ENCODE data around the gene NHS. TPM values are rescaled to one million over a fixed set of nuclear protein-coding genes. Genes with fewer than 3 reads are reported as not detected.

Gene NHS
- total RNA-seq, 1 experiment from 2014 or later, result 19.5 TPM

DNA sequence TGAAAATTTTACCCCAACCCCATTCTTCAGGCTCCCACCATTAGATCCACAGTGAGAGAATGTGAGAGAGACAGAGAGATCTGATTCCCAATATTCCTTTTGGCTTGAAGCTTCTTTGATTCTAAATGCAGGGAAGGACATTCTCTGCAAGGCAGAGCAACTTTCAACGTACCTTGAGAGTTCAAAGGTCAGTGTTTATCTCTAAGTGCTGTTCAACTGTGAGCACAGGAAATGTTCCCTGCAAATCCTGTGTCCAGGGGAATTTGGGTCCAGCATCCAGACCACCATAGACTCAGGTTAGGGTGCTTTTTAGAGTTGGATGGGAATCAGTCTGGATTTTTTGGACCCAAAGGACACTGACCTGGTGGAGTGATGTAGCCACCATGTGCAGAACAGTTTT, 97.4 kb downstream of the NHS start:
- H3K27ac Mint-ChIP-seq (ENCODE audit: unreplicated experiment), result no peak overlapping the region
- CTCF ChIA-PET, result no interaction called here
- no TSS peak for BruUV-seq (replicated peaks)
- TF ChIP-seq, protein P1, sequence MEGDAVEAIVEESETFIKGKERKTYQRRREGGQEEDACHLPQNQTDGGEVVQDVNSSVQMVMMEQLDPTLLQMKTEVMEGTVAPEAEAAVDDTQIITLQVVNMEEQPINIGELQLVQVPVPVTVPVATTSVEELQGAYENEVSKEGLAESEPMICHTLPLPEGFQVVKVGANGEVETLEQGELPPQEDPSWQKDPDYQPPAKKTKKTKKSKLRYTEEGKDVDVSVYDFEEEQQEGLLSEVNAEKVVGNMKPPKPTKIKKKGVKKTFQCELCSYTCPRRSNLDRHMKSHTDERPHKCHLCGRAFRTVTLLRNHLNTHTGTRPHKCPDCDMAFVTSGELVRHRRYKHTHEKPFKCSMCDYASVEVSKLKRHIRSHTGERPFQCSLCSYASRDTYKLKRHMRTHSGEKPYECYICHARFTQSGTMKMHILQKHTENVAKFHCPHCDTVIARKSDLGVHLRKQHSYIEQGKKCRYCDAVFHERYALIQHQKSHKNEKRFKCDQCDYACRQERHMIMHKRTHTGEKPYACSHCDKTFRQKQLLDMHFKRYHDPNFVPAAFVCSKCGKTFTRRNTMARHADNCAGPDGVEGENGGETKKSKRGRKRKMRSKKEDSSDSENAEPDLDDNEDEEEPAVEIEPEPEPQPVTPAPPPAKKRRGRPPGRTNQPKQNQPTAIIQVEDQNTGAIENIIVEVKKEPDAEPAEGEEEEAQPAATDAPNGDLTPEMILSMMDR (IDR thresholded peaks at IDR 0.05; ENCODE audit: unreplicated experiment), result no peak
- no peak overlapping the region for H3K4me3 Mint-ChIP-seq (ENCODE audit: low read depth, unreplicated experiment)
- no peak for DNase-seq
- H3K27me3 Mint-ChIP-seq (ENCODE audit: unreplicated experiment), result no peaks in the 10 kb centered on the region
- H3K9me3 Mint-ChIP-seq (ENCODE audit: low read depth, unreplicated experiment), result no peaks in the 10 kb centered on the region
- intact Hi-C loops (cut with micrococcal nuclease; ENCODE audit: unreplicated experiment), result no loop called here
- no peaks in the 10 kb centered on the region for H3K36me3 Mint-ChIP-seq (ENCODE audit: insufficient read depth, unreplicated experiment)
- H3K4me1 Mint-ChIP-seq (ENCODE audit: low read depth, unreplicated experiment), result peaks cover 13% of the 10 kb centered on the region

DNA sequence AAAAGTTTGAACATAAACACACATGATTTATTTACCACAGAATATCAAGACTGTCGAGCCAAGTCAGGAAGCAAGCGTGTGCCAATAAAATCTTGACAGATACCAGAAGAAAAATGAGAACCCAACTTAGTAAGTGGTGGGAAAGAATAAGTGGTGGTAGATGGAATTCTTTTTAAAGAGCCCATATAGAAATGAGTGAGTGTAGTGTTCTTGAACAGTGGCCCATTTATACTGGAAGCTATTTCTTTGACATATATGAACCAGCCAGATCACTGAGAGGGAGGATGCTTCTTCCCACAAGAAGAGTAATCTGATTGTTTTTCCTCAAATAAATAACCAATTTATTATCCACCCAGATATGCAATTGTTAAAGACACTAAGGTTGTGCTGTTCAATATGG, 98.0 kb downstream of the NHS start:
- no TSS peak for BruUV-seq (replicated peaks)
- no peaks in the 10 kb centered on the region for H3K36me3 Mint-ChIP-seq (ENCODE audit: insufficient read depth, unreplicated experiment)
- H3K27ac Mint-ChIP-seq (ENCODE audit: unreplicated experiment), result no peak overlapping the region
- H3K4me1 Mint-ChIP-seq (ENCODE audit: low read depth, unreplicated experiment), result peaks cover 19% of the 10 kb centered on the region
- H3K9me3 Mint-ChIP-seq (ENCODE audit: low read depth, unreplicated experiment), result no peaks in the 10 kb centered on the region
- TF ChIP-seq, protein P1 (IDR thresholded peaks at IDR 0.05; ENCODE audit: unreplicated experiment), result no peak
- no peaks in the 10 kb centered on the region for H3K27me3 Mint-ChIP-seq (ENCODE audit: unreplicated experiment)
- intact Hi-C loops (cut with micrococcal nuclease; ENCODE audit: unreplicated experiment), result no loop called here
- no peak overlapping the region for H3K4me3 Mint-ChIP-seq (ENCODE audit: low read depth, unreplicated experiment)
- DNase-seq, result no peak
- CTCF ChIA-PET, result no interaction called here

DNA sequence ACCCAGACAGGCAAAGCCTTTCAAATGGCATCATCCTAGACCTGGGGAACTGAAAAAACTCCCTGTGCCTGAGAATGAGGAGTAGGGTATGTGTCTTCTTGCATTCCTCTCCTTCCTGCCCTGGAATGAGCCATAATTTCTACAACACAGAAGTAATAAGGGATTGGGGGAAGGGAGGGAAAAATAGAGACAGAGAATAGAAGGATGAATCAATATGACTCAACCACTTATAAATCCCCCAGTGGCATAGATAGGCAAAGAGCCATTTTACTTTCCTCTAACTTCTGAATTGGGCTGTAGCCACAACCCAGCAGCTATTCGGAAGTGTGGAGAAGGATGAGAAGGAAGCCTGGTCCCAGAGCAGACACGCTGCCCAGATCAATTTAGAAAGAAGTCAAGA, 99.9 kb downstream of the NHS start:
- H3K36me3 Mint-ChIP-seq (ENCODE audit: insufficient read depth, unreplicated experiment), result no peaks in the 10 kb centered on the region
- DNase-seq, result no peak
- no TSS peak for BruUV-seq (replicated peaks)
- no peak overlapping the region for H3K4me3 Mint-ChIP-seq (ENCODE audit: low read depth, unreplicated experiment)
- no peaks in the 10 kb centered on the region for H3K27me3 Mint-ChIP-seq (ENCODE audit: unreplicated experiment)
- CTCF ChIA-PET, result no interaction called here
- no peak overlapping the region for H3K27ac Mint-ChIP-seq (ENCODE audit: unreplicated experiment)
- no peaks in the 10 kb centered on the region for H3K9me3 Mint-ChIP-seq (ENCODE audit: low read depth, unreplicated experiment)
- peaks cover 16% of the 10 kb centered on the region for H3K4me1 Mint-ChIP-seq (ENCODE audit: low read depth, unreplicated experiment)
- TF ChIP-seq, protein P1 (IDR thresholded peaks at IDR 0.05; ENCODE audit: unreplicated experiment), result no peak
- intact Hi-C loops (cut with micrococcal nuclease; ENCODE audit: unreplicated experiment), result no loop called here

DNA sequence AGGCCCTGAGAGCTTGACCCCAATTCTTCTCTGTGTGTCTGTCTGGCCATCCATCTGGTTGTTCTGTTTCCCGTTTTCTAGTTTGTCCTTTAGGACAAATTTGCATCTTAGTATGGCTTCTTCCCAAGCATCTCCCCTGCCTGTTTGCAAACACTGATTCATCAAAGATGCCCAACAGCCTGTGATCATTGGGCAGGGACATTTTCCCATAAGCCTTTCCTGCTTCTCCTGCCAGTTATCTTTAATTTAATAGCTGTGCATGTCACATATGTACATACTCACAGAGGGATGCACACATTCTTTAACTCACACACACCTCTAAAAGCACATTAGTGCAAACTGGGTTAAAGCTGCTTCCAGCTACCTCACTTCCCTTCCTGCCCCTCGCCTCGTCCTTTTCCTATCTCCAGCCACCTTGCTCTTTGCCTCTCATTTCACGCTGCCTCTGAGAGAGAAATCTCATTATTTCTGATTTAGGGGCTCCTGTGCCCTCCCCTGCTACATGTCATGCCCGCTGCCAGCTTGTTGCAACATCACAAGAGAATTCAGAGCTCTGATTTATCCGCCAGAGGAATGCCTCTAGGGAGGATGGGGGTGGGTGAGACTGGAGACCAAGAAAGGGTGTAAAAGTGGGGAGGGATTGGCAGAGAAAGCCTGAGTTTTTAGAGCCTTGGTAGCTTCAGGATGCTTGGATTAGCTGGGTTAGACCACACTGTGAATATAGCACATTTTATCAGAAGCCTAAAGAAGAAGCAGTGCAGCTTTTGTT, 100.6 kb downstream of the NHS start:
- no peak overlapping the region for H3K27ac Mint-ChIP-seq (ENCODE audit: unreplicated experiment)
- no peak for DNase-seq
- CTCF ChIA-PET, result no interaction called here
- H3K36me3 Mint-ChIP-seq (ENCODE audit: insufficient read depth, unreplicated experiment), result no peaks in the 10 kb centered on the region
- intact Hi-C loops (cut with micrococcal nuclease; ENCODE audit: unreplicated experiment), result no loop called here
- H3K4me1 Mint-ChIP-seq (ENCODE audit: low read depth, unreplicated experiment), result peaks cover 16% of the 10 kb centered on the region
- no peaks in the 10 kb centered on the region for H3K27me3 Mint-ChIP-seq (ENCODE audit: unreplicated experiment)
- no TSS peak for BruUV-seq (replicated peaks)
- H3K4me3 Mint-ChIP-seq (ENCODE audit: low read depth, unreplicated experiment), result no peak overlapping the region
- H3K9me3 Mint-ChIP-seq (ENCODE audit: low read depth, unreplicated experiment), result no peaks in the 10 kb centered on the region
- TF ChIP-seq, protein P1 (IDR thresholded peaks at IDR 0.05; ENCODE audit: unreplicated experiment), result no peak

Data from Calu3 (cell line).